22Rv1 (cell line): ENCODE results near the gene HDHD5.
A peak's percentile ranks its signal among the peaks of the same experiment; 100 is the strongest.

Source experiments
- H3K27ac ChIP-seq: fragments of 450-650 bp; 2 replicates; pipeline ENCODE4 v1.5.1; 2017
- CTCF ChIP-seq: fragments of 450-650 bp; IDR thresholded peaks from 2 replicates; pipeline ENCODE4 v1.5.1; 2017; ENCODE audit warnings: mild to moderate bottlenecking
- ZFX ChIP-seq: fragments of 450-650 bp; IDR thresholded peaks from 2 replicates; pipeline ENCODE4 v1.6.1; 2017; ENCODE audit warnings: antibody characterized with exemption, borderline replicate concordance

The HDHD5 gene

GRCh38 chr22:17115236-17115635 lies 43.8 kb downstream of the HDHD5 start:
- TF ChIP-seq ZFX (no peak), CTCF (no peak)
- H3K27ac ChIP-seq = peak overlapping the region; percentile 41; the same call in 1 of the 2 replicates

GRCh38 chr22:17114898-17115235 lies 44.2 kb downstream of the HDHD5 start:
- TF ChIP-seq CTCF = no peak
- TF ChIP-seq ZFX = no peak
- no peak overlapping the region for H3K27ac ChIP-seq

GRCh38 chr22:17114173-17114897 lies 44.7 kb downstream of the HDHD5 start:
- TF ChIP-seq ZFX (no peak), CTCF (no peak)
- no peak overlapping the region for H3K27ac ChIP-seq

GRCh38 chr22:17113600-17113999 lies 45.5 kb downstream of the HDHD5 start:
- H3K27ac ChIP-seq = no peak overlapping the region
- TF ChIP-seq ZFX = no peak
- no peak for TF ChIP-seq CTCF

- no peak overlapping the region for H3K27ac ChIP-seq
- no peak for TF ChIP-seq CTCF
- TF ChIP-seq ZFX = no peak
Observed at GRCh38 chr22:17112491-17113042, 46.5 kb downstream of the HDHD5 start.

GRCh38 chr22:17110791-17111550 lies 48.1 kb downstream of the HDHD5 start:
- TF ChIP-seq CTCF = no peak
- no peak for TF ChIP-seq ZFX
- no peak overlapping the region for H3K27ac ChIP-seq

- TF ChIP-seq CTCF (no peak), ZFX (no peak)
- no peak overlapping the region for H3K27ac ChIP-seq
Observed at GRCh38 chr22:17109976-17110375, 49.1 kb downstream of the HDHD5 start.
